Neural progenitor cell (in vitro differentiated cells): ENCODE results near the gene TBC1D32.

ENCODE experiments used
- CTCF ChIP-seq: fragments of 200-600 bp; sonication (generic); IDR thresholded peaks from 2 replicates; pipeline ENCODE4 v1.5.1; 2017; ENCODE audit warnings: antibody characterized with exemption, mild to moderate bottlenecking
- EZH2 ChIP-seq: fragments of 200-600 bp; sonication (generic); IDR thresholded peaks from 2 replicates; pipeline ENCODE4 v1.6.1; 2017; ENCODE audit warnings: antibody characterized with exemption, mild to moderate bottlenecking, moderate library complexity
- EZH2phosphoT487 ChIP-seq: fragments of 200-600 bp; sonication (generic); IDR thresholded peaks from 2 replicates; pipeline ENCODE4 v1.6.1; 2017; ENCODE audit warnings: antibody characterized with exemption

- TF ChIP-seq CTCF (no peak), EZH2phosphoT487 (no peak), EZH2 (no peak)
These were observed 198.9 kb downstream of the TBC1D32 start for GRCh38 chr6:121135425-121135824.
